NCI-H2029 (cell line): ENCODE measurements around the gene ADCY5.

ENCODE experiments used
- DNase-seq: peaks from one replicate; lab custom pipeline; 2025; lab: John Stamatoyannopoulos, UW

Gene ADCY5

DNA sequence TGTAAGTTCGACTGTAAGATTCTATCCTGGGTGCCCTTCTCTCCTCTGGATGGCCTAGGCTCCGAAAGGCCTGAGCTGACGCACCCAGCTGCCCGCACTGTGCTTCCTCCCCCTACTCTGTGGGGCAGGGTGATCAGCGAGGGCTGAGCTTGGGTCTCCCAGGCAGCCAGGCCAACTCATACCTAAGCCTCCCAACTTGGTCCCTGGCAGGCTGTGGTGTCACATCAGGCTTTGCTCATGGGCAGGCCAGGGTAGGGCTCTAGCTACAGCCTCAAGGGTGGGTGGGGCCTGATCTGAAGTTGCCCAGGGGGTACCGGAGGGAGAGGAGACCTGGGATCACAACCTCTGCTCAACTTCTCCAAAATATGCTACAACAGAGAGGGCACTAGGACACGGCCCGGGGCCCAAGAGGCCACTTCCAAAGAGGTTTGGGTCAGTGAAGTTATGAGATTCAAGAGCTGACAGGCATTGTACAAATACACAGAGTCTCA, 123.1 kb downstream of the ADCY5 start:
- no peak for DNase-seq

DNA sequence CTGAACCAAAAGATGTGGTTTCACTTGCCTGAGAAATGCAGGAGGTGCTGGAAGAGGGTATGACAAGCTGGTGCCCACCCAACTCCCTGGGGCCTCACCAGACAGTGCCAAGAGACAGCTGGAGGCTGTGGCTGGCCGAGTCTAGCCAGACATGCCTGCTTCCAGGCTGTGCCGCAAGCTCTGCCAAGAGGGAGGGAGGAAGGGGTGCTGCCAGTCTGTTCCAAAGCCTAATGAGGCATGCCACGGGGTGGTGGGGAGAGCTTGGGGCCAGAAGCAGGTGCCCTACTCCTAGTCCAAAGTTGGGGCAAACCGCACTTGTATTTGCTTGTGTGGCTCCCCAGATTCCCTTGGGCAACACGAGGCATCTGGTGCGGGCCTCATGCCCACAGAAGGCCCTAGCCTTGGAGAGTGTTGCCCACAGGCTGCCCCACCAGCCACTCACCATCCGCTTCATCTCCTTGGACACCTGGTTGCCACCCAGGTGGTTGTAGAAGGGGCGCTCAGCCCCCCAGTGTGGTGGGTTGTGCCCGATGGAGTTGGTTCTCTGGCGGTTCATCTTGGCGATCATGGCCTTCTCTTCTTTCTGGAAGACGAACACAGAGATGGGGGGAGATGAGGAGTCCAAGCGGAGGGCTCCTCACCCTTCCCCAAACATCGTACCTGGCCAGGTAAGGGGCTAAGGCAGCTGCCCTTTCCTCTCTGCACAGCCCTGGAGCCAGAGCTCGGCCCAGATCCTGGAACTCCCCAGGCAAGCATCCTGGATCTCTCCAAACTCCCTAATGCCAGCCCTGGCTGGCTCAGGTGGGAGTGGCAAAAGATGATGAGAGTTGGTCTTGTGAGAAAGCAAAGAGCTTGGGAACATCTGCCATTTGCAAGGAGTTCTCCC, 123.8 kb downstream of the ADCY5 start:
- DNase-seq: no peak

DNA sequence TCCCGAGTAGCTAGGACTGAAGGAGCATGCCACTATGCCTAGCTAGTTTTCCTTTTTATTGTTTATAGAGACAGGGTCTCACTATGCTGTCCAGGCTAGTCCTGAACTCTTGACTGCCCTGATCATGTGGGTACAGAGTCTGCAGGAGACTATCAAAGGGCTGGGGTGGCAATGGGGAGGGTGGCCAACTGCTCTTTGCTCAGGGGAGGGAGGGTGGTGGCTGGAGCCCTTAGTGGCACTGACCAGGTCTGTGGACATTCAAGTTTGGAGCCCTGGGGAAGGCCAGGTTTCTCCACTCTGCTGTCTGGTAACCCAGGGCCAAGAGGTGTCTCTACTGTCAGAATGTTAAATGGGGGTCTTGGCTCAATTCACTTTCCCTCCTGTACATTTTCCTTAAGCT, 125.1 kb downstream of the ADCY5 start:
- no peak for DNase-seq

DNA sequence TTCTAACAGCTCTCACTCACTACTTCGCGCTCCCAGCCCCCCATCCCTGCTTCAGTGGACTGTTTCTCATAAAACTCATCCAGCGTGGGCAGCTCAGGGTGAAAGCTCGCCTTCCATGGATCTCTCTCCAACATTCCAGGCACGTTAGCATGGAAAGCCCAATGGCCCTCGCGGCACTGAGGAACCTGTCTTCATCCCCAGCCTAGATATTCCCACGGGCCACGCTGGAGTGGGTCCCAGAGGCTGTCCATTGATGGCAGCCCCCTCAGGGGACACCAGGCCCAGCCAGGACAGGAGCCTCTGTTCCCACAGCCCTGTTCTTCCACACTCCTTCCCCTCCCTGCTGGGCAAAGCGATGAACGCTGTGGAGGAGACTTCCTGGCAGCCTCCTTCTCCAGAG, 126.0 kb downstream of the ADCY5 start:
- no peak for DNase-seq

DNA sequence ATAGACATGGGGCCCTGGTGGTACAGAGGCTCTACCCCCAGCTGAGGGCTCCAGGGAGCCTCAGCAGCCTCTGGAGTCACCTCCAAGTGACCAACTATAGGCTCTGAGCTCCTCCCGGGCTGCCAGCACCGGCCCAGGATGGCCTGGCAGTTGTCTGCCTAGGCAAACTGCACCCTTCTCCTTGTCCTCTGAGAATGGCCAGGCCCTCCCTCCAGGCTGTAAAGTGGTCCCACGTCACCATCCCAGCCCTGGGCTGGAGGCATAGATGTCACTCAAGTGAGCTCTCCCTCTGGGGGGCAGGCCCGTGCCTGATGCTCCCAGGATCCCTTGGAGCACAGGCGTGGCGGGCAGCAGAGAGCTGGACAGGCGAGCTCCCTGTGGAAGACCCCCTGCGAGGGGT, 127.1 kb downstream of the ADCY5 start:
- no peak for DNase-seq

DNA sequence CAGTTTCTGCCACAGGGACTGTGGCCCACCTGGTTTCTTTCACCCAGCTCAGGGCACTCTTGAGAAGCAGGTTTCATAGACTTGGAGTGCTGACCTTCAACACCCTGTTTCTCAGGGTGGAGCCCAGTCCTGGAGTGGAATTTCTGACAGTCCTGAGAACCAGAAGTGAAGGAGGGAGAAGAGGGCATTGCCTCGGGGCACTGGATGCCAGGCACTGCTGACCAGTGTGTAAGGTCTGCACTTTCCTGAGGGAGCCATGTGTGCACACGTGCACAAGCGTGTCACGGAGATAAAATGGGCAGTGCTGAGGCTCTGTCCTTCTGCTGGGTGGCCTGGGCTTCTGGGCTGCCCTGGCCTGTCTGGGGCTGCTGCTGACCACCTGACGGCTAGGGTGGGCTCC, 128.7 kb downstream of the ADCY5 start:
- DNase-seq: no peak

DNA sequence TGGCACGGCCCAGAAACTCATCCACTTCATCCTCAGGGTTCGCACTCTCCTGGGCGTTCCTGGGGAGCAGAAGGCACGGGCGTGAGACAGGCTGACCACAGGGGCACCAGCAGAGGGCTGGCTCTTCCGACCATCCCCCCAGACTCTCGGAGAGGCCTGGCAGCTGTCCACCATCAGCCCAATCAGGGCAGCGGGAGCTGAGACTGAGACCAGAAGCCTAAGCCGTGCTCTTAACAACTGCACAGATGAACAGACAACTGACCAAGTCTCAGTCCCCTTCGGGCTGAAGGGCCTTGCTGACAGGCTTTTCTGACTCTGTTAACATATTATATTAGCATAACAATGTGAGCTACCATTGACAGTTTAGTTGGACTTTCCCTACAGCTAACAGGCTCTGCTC, 129.1 kb downstream of the ADCY5 start:
- DNase-seq: no peak

DNA sequence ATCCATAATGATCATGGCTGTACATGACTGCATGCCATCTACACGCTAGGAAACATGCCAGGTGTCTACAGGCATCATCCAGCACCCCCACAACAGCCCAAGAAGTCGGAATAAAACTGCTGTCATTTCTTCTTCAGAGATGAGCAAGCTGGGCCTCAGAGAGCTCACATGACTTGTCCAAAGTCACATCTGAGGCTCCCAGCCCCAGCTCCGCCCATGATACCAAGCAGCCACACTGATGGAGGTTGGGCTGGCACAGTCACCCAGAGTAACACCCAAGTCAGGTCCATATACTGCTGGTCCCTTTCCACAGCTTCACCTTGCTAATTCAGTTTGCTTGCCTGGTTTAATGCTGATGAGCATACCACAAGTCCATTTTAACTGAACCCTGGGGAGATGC, 130.5 kb downstream of the ADCY5 start:
- DNase-seq: no peak

DNA sequence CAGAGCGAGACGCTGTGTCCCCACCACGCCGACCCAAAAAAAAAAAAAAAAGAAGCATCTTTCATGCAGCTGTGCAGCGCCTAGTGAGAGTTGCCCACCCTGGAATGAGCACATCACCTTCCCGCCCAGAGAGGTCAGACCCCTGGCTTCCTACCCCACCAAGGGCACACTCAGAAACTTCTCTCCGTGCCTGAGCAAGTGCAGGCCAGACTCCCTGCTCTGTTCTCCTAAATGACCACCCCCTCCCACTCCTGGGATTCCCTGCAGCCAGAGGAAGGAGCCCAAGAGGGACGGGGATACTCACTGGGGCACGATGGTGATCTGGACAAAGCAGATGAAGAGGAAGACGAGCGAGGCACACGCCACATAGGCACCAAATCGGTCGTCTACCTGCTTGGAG, 131.2 kb downstream of the ADCY5 start:
- no peak for DNase-seq

DNA sequence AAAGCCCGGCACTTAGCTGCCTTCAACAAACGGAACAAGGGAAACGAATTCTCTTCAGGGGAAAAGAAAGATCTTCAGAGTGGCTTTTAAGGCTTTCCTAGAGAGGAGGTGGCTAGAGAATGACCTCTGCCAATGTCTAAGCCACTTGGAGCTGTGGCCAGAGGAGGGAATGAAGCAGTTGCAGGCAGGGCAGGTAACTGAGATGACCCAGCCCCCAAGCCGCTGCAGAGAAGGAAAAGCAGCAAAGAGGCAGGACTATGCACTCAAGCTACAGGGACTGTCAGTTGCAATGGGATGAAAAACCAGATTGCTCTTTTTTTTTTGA, 133.7 kb downstream of the ADCY5 start:
- DNase-seq: no peak

DNA sequence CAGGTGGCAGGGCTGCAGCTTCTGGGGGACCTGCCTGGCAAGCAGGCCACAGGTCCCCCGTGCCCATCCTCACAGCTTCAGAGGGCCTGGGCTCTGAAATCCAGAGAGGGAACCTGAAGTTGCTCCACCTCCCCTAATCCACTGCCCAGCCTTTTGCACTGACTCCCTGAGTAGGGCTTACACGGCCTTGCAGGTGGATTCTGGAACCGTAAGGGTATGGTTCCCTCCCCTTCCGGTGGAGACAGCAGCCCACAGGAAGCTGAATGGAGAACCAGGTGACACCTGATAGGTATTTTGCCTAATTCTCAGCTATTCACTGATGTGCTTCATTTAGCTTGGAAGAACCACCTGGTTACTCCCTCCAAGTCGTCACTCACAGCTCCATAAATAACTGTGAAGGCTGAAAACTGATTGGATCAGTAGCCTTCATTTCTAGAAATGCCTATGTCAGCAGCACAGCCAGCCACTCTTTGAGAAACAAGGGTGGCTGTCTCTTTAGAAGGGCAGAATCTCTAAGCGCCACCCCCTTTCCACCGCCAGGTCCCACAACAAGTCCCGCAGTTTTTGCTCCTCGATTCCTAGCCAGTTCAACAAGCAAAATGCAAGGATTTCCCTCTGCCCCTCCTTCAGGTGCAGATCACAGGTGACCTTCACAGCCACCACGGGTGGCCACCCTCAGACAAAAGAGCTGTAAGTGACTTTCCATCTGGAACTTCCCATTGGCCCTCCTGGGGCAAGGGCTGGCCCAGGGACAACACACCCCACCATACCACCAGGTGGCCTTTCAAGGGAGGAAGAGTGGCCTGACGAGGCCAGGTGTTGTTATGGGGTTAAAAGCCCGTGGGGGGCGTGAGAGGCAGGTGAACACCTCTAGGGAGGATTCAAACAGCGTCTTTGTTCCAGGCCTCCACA, 134.3 kb downstream of the ADCY5 start:
- peak; percentile 60 for DNase-seq

DNA sequence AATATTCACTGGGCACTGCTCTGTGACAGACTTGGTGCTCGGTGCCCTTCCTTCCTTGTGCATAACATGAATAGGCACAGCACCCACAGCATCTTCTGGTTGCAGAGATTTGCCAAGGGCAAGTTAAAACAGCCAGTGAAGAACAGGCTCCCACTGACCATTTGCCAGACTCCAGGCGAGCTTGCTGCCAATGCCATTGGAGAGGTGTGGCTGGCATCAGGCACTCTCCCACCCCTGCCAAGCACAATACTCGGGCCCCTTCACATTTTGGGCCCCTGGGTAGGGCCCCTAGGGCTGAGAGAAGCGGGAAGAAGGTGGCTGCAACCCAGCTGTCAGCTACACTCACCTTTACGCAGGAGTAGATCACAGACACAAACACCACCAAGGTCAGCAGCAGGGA, 135.0 kb downstream of the ADCY5 start:
- no peak for DNase-seq

DNA sequence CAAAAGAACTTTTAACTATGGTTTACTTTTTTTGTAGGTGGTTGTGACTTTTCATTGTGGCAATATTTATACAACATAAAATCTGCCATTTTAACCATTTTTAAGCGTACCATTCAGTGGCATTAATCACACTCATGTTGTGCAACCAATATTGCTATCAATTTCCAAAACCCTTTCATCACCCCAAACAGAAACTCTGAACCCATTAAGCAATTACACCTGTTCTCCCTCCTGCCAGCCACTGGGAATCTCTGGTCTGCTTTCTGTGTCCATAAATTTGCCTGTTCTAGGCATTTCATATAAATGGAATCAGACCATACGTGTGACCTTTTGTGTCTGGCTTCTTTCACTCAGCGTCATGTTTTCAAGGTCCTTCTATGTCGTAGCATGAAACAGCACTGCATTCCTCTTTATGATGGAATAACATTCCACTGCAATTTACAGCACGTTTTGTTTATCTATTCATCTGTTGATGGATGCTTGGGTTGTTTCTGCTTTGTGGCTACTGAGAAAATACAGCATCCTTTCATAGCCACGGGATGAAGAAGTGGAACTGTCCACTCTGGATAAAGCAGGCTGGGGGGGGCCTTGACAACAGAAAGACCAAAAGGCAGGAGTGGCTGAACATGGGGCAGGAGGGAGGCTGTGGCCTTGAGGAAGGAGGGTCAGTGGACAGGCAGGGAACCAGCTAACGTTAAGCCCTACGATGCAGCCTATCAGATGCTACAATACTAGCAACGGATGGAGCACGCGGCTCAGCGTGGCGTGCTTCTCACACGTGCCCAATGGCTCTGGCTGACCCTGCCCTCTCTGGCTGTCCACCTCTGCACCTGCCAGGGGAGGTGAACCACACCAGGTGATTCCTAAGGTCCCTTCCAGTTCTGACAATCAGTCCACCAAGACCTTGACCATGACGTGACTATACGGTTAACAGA, 136.3 kb downstream of the ADCY5 start:
- no peak for DNase-seq

DNA sequence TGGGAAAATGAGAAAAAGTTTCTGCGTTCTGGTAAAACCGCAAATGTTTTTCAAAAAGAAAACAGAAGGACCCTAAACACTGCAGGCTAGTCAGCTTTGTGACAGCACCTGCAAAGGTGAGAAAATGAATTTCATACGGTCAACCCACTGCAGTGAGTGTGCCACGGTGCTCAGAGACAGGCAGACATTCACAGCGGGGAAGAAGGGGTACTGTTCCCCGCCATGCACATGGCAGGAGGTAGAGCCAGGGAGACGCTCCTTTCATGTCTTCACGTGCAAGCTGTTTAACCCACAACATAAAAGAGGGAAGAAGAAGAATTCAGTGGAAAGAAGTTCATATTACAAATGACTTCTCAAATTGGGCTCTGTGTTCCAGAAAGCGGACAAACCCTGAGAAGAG, 137.7 kb downstream of the ADCY5 start:
- no peak for DNase-seq

DNA sequence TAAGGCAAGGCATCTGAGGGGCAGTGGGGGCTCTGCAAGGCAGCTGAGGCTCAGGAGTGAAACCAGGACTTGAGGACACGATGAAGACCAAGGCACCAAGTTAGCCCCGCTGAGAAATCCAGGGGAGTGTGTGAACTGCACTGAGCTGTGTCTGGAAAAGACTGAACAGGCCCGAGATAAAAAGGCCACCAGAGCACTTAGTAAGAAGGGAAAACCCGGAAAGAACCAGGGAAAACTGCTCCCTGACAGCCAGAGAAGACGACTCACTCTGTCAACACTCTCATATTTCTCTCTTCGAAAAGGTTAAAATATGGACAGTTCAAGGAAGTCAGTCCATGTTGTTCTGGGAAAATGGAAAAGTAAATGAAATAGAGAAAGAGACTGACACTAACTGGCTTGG, 138.1 kb downstream of the ADCY5 start:
- no peak for DNase-seq

DNA sequence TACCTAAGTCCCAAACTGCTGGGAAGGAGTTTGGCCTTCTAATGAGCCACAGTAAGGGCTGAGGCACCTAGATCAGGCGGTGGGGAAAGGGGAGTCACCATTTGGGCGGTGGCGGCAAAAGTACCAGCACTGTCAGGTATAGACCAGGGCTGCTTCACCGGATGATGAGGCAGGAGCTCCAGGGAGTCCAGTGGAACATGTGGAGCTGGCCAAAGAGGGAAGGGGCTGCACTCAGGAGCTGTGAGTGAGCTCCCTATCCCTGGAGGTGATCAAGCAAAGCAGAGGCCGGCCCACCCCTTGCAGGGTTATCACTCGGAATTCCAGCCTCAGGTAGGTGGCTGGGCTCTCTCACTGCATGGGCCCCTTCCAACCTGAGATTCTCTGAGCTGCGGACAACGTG, 138.7 kb downstream of the ADCY5 start:
- no peak for DNase-seq

DNA sequence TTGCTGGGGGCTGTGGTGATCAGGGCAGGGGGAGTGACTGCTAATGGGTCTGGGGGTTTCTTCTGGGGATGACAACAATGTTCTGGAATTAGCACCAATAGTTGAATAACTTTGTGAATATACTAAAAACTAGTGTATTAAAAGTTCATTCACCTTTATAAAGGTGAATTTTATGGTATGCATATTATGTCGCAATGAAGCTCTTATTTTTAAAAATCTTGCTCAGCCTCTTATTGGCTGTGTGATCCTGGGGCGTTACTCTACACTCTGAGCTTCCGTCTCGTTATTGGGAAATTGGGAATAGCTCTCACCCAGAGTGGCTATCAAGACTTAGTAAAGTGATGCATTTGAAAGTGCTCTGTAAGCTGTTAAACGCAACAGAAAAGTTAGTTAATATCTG, 141.8 kb downstream of the ADCY5 start:
- no peak for DNase-seq

DNA sequence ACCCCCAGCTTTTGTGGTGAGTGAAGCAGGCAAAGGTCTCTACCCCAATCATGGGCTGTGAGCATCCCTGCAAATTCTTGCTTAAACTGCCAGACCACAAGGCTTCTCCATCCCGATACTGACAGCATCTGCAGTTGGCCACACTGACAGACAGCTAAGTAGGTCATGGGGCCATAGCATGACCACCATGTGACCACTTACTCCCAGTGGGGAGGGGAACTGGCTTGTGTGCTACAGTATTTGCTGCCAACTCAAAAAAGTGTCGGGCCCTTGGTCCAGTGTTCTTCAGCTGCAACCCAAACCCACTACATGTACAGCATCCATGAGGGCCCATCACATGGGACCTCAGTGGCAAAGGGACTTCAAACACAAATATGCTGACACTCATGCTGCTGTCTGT, 143.7 kb downstream of the ADCY5 start:
- no peak for DNase-seq

DNA sequence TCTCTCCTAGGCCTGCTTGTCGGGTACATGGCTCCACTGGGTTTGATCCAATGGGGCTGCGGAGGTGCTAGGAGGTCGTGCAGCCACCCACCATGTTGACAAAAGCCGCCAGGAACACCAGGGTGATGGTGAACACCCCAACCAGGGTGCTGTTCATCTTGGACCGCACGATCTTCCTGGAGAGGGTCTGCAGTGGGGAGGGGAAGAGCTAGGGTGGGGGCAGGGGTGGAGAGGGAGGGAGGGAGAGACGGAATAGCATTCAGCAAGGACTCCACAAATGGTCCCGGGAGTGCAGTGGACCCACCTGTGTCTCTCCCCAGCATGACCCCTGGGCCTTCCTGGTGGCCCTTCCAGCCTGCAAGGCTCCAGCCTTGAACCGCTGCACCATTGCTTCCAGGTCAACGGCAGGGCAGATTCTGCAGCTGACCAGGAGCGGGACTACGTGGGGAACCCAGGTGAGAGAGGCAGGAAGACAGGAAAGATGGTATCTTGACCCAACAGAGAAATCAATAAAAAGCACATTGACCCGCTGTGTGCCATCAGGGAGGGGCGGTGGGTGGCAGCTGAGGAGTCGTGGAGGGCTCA, 144.8 kb downstream of the ADCY5 start:
- no peak for DNase-seq

DNA sequence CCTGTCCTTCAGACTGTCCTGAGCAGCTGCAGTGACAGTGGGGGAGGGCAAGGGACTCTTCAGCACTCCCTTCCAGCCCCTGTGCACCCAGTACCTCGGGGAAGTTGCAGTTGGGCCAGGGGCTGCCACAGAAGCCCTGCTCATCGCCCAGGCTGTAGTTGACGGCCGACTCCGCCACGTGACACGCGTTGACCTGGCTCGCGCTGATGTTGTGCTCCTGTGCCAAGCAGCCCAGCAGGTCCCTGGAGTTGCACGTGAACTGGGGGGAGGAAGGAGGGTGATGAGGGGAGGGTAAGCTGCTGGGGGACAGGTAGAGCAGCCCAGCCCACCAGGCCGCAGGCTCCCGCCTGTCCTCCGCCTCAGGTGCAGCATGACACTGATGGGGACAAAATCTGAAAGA, 145.9 kb downstream of the ADCY5 start:
- no peak for DNase-seq

DNA sequence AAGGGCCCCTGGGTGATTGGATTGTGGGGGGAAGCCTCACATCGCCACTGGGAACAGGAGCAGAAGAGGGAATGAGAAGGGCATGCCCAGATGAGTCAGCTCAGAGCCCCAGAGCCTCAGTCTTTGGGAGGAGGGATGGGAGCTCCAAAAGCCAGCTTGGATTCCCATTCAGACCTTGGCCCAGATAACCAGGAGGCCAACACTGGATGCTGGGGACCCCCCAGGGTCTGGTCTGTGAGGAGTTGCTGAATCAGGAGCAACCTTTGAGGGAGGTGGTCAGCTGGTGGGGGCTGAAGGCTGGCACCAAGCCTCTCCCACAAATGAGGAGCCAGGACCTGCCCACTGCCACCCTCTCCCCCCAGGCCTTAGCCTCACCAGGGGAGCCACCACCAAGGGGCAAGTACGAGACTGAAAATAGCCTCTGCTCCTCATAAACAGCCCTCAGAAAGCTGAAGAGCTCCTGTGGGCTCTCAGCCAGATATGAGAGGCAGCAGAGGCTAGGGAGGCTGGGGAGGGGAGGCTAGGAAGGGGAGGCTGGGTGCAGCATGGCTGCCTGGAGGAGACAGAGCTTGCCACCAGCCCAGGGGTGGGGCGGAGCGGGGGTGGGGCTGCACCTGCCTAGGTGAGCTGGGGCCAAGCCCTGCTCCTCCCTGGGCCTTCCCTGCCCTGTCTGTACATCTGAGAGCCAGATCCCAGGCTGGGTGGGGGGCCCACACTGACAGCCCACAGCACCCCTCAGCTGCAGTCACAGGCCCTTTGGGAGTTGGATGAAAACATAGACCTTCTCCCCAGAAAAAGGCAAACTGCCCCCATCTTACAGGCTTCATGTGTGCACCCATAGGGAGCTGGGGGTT, 147.3 kb downstream of the ADCY5 start:
- DNase-seq: no peak
